ENCODE measurements around the gene OTOA. TPM values are rescaled to one million over a fixed set of nuclear protein-coding genes. Genes with fewer than 3 reads are reported as not detected.
"Not testable (repeated sequence)": the region's sequence is repeated elsewhere in the genome, so short reads cannot be mapped to it uniquely, and the experiment has no call there.

Gene OTOA
- total RNA-seq, 1 donor from 2014 or later: not detected

GRCh38 chr16:21683184-21683583 lies 19.4 kb downstream of the OTOA start:
- H3K27ac ChIP-seq: no peak overlapping the region
- no peaks in the 10 kb centered on the region for H3K4me1 ChIP-seq
- no peaks in the 10 kb centered on the region for H3K36me3 ChIP-seq
- TF ChIP-seq POLR2AphosphoS5 (IDR thresholded peaks at IDR 0.05; ENCODE audit: insufficient read depth in 1 of 2, low read depth in 1 of 2) (no peak), CTCF (IDR thresholded peaks at IDR 0.05) (no peak), POLR2A (IDR thresholded peaks at IDR 0.05) (no peak)
- DNase-seq (ENCODE audit: extremely low spot score in 2 of 2): no peak
- H3K27me3 ChIP-seq: no peaks in the 10 kb centered on the region
- intact Hi-C loops (cut with DNase I): no loop called here
- no peak overlapping the region for H3K4me3 ChIP-seq
- no peaks in the 10 kb centered on the region for H3K9me3 ChIP-seq

GRCh38 chr16:21684199-21684598 lies 20.4 kb downstream of the OTOA start:
- intact Hi-C loops (cut with DNase I): no loop called here
- H3K36me3 ChIP-seq: no peaks in the 10 kb centered on the region
- no peak overlapping the region for H3K27ac ChIP-seq
- no peak for TF ChIP-seq CTCF (IDR thresholded peaks at IDR 0.05)
- no peak for TF ChIP-seq POLR2AphosphoS5 (IDR thresholded peaks at IDR 0.05; ENCODE audit: insufficient read depth in 1 of 2, low read depth in 1 of 2)
- no peak for TF ChIP-seq POLR2A (IDR thresholded peaks at IDR 0.05)
- DNase-seq (ENCODE audit: extremely low spot score in 2 of 2): no peak
- H3K27me3 ChIP-seq: no peaks in the 10 kb centered on the region
- no peak overlapping the region for H3K4me3 ChIP-seq
- H3K4me1 ChIP-seq: no peaks in the 10 kb centered on the region
- H3K9me3 ChIP-seq: no peaks in the 10 kb centered on the region

- Histone ChIP-seq H3K36me3 (no peaks in the 10 kb centered on the region), H3K27me3 (no peaks in the 10 kb centered on the region), H3K4me1 (no peaks in the 10 kb centered on the region), H3K9me3 (no peaks in the 10 kb centered on the region), H3K27ac (no peak overlapping the region), H3K4me3 (no peak overlapping the region)
- DNase-seq (ENCODE audit: extremely low spot score in 2 of 2): no peak
- intact Hi-C loops (cut with DNase I): no loop called here
- TF ChIP-seq POLR2A (IDR thresholded peaks at IDR 0.05): no peak
- TF ChIP-seq POLR2AphosphoS5 (IDR thresholded peaks at IDR 0.05; ENCODE audit: insufficient read depth in 1 of 2, low read depth in 1 of 2): no peak
- no peak for TF ChIP-seq CTCF (IDR thresholded peaks at IDR 0.05)
Measured at GRCh38 chr16:21685034-21685455, 21.3 kb downstream of the OTOA start.

GRCh38 chr16:21689107-21689506 lies 25.3 kb downstream of the OTOA start:
- no peak for DNase-seq (ENCODE audit: extremely low spot score in 2 of 2)
- Histone ChIP-seq H3K4me3 (no peak overlapping the region), H3K9me3 (no peaks in the 10 kb centered on the region), H3K27me3 (no peaks in the 10 kb centered on the region), H3K4me1 (no peaks in the 10 kb centered on the region), H3K36me3 (no peaks in the 10 kb centered on the region), H3K27ac (no peak overlapping the region)
- intact Hi-C loops (cut with DNase I): no loop called here
- TF ChIP-seq POLR2A (IDR thresholded peaks at IDR 0.05): no peak
- TF ChIP-seq POLR2AphosphoS5 (IDR thresholded peaks at IDR 0.05; ENCODE audit: insufficient read depth in 1 of 2, low read depth in 1 of 2): no peak
- TF ChIP-seq CTCF (IDR thresholded peaks at IDR 0.05): no peak

GRCh38 chr16:21690967-21691366 lies 27.2 kb downstream of the OTOA start:
- H3K9me3 ChIP-seq; H3K4me1 ChIP-seq; H3K4me3 ChIP-seq; DNase-seq (ENCODE audit: extremely low spot score in 2 of 2); H3K27me3 ChIP-seq; H3K27ac ChIP-seq; H3K36me3 ChIP-seq; intact Hi-C loops (cut with DNase I): not testable (repeated sequence)

- Histone ChIP-seq H3K9me3 (no peaks in the 10 kb centered on the region), H3K4me1 (no peaks in the 10 kb centered on the region), H3K36me3 (no peaks in the 10 kb centered on the region), H3K27ac (no peak overlapping the region), H3K27me3 (no peaks in the 10 kb centered on the region), H3K4me3 (no peak overlapping the region)
- TF ChIP-seq POLR2AphosphoS5 (IDR thresholded peaks at IDR 0.05; ENCODE audit: insufficient read depth in 1 of 2, low read depth in 1 of 2): no peak
- no peak for TF ChIP-seq POLR2A (IDR thresholded peaks at IDR 0.05)
- TF ChIP-seq CTCF (IDR thresholded peaks at IDR 0.05): no peak
- DNase-seq (ENCODE audit: extremely low spot score in 2 of 2): no peak
- intact Hi-C loops (cut with DNase I): no loop called here
Measured at GRCh38 chr16:21694609-21695008, 30.8 kb downstream of the OTOA start.

All from vagina (tissue), 2 donors.